Brain microvascular endothelial cell (primary cell): ENCODE results near the gene ACVR1B.

Experiments used
- DNase-seq: peaks from one replicate; pipeline ENCODE4 v3.0.0-alpha.2; 2020
- H3K27ac ChIP-seq: fragments of 250-450 bp; sonication (Bioruptor Pico); 2 replicates; pipeline ENCODE4 v1.5.1; 2020; ENCODE audit warnings: mild to moderate bottlenecking, moderate library complexity
- H3K27me3 ChIP-seq: fragments of 250-450 bp; sonication (Bioruptor Pico); replicated peaks from 2 replicates; pipeline ENCODE4 v1.5.1; 2020; ENCODE audit warnings: mild to moderate bottlenecking
- H3K36me3 ChIP-seq: fragments of 250-450 bp; sonication (Bioruptor Pico); replicated peaks from 2 replicates; pipeline ENCODE4 v1.5.1; 2020; ENCODE audit warnings: mild to moderate bottlenecking
- H3K4me3 ChIP-seq: 2 replicates; pipeline ENCODE4 v1.5.1; 2011; ENCODE audit warnings: low read depth, mild to moderate bottlenecking, control low read depth, low read length, moderate library complexity
- in situ Hi-C: cut with HindIII; loops from 2 replicates; pipeline ENCODE4 v1.10.0; 2017; ENCODE audit warnings: low sequenced_read_pairs, low pct_ligation_motif_present
- TF ChIP-seq, protein P1 (sequence below): IDR thresholded peaks from 2 replicates; pipeline ENCODE4 v1.5.1; 2011; ENCODE audit warnings: low read depth, mild to moderate bottlenecking, moderate library complexity, low read length, control low read depth, inconsistent platforms; ENCODE audit errors: missing control alignments

The ACVR1B gene

DNA sequence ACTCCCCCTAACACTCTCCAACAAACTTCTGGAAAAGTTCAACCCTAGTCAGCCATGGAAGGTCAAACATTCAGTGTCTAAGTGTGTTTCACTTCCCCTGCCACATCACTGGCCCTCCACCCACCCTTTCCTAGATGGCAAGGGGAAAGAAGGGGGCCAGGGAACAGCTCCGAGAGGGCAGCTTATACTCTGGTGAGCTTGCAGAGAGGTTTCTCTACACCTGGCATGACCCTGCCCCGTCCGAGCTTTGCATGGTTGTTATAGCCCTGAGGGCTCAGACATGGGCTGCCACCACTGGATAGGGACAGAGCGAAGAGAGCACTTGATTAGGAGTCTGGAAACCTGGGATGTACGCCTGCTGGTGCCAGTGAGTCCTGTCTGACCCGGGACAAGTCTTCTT is 40.2 kb upstream of the ACVR1B start:
- Histone ChIP-seq H3K36me3 (no peaks in the 10 kb centered on the region), H3K4me3 (no peak overlapping the region), H3K27me3 (no peaks in the 10 kb centered on the region), H3K27ac (no peak overlapping the region)
- no peak for DNase-seq
- in situ Hi-C loops, result no loop called here
- TF ChIP-seq, protein P1, sequence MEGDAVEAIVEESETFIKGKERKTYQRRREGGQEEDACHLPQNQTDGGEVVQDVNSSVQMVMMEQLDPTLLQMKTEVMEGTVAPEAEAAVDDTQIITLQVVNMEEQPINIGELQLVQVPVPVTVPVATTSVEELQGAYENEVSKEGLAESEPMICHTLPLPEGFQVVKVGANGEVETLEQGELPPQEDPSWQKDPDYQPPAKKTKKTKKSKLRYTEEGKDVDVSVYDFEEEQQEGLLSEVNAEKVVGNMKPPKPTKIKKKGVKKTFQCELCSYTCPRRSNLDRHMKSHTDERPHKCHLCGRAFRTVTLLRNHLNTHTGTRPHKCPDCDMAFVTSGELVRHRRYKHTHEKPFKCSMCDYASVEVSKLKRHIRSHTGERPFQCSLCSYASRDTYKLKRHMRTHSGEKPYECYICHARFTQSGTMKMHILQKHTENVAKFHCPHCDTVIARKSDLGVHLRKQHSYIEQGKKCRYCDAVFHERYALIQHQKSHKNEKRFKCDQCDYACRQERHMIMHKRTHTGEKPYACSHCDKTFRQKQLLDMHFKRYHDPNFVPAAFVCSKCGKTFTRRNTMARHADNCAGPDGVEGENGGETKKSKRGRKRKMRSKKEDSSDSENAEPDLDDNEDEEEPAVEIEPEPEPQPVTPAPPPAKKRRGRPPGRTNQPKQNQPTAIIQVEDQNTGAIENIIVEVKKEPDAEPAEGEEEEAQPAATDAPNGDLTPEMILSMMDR, result no peak

DNA sequence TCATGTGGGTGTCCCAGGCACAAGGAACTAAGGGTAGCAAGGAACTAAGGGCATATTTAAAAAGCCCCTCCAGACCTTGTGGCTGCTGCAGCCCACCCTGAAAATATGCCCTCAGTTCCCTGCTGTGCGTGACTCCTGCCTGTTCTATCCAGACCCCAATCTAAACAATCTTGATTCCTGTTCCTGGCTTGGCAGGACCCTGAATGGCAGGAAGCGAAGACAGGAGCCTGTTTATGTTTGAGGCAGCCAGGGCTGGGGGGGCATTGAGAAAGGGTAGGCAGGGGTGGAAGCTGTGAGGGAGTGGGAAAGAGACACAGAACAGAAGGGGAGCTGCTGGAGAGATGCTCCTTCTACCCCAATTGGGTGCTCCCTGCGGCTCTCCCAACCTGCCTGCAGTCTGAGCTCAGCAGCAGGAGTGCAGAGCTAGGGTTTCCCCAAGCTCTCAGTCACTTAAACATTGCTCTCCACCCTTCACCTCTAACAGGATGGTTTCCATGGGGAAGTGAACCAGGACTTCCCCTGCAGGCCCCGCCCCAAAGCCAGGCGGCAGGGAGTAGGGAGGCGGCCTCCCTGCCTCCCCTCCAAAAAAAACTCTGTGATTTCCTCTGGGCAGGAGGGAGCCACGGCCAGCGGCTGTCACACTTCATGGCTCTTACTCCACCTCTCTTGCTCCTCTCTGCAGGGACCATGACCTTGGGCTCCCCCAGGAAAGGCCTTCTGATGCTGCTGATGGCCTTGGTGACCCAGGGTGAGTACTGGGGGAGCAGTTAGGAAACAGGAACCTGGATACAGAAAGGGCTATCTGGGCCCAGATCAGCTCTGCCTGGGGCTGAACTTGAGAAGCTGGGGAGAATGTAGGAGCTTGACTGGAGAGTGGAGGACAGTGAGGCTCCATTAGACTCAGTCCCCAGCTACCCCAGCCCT is 39.4 kb upstream of the ACVR1B start:
- H3K27ac ChIP-seq, result no peak overlapping the region
- no peak for DNase-seq
- H3K4me3 ChIP-seq, result no peak overlapping the region
- H3K27me3 ChIP-seq, result no peaks in the 10 kb centered on the region
- no peaks in the 10 kb centered on the region for H3K36me3 ChIP-seq
- TF ChIP-seq, protein P1, result no peak
- in situ Hi-C loops, result no loop called here

DNA sequence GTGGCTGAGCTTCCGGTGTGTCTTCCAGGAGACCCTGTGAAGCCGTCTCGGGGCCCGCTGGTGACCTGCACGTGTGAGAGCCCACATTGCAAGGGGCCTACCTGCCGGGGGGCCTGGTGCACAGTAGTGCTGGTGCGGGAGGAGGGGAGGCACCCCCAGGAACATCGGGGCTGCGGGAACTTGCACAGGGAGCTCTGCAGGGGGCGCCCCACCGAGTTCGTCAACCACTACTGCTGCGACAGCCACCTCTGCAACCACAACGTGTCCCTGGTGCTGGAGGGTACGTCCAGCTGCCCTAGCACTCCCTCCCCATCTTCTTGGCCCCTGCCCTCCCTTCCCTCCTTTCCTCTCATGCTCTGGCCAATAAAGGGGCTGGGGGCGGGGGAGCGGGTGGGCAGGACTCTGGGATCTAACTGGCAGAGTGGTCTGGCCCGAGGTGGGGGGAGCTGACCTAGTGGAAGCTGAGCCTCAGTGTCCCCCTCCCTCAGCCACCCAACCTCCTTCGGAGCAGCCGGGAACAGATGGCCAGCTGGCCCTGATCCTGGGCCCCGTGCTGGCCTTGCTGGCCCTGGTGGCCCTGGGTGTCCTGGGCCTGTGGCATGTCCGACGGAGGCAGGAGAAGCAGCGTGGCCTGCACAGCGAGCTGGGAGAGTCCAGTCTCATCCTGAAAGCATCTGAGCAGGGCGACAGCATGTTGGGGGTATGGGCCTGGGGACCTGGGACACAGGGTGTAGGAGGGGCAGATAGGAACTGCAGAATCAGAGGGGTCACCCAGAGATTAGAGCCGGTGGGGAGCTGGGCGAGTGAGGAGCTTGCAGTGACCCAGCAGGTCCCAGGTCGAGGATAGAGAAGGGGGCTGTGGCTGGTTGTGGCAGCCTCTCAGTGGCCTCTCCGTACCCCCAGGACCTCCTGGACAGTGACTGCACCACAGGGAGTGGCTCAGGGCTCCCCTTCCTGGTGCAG is 38.1 kb upstream of the ACVR1B start:
- Histone ChIP-seq H3K27ac (no peak overlapping the region), H3K27me3 (no peaks in the 10 kb centered on the region), H3K4me3 (no peak overlapping the region), H3K36me3 (no peaks in the 10 kb centered on the region)
- DNase-seq, result no peak
- in situ Hi-C loops, result no loop called here
- TF ChIP-seq, protein P1, result peak; percentile 31

DNA sequence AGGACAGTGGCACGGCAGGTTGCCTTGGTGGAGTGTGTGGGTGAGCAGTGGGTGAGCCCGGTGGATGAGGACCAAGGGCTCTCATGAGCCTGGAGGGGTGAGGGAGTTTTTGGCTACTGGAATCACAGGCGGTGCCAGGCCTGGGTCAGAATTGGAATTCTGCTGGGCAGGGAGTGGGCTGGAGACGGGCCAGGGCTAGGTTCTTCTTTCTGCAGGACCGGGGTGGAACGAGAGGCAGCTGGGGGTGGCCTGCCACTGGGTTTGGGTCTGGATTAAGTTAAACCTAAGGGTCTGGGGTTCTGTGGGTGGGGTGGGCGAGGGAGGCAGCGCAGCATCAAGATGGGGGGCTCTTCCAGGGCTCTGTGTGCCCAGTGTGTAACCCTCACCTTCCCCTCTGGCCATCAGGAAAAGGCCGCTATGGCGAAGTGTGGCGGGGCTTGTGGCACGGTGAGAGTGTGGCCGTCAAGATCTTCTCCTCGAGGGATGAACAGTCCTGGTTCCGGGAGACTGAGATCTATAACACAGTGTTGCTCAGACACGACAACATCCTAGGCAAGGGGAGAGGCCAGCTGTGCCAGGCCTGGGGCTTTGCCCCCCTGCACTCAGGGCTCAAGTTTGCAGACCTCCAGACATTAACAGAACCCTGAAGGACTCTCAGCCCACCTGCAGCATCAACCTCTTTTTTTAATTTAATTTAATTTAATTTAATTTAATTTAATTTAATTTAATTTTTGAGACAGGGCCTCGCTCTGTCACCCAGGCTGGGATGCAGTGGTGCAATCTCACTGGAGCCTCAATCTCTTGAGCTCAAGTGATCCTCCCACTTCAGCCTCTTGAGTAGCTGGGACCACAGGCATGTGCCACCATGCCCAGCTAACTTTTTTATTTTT is 37.2 kb upstream of the ACVR1B start:
- no peaks in the 10 kb centered on the region for H3K36me3 ChIP-seq
- TF ChIP-seq, protein P1, result no peak
- no peaks in the 10 kb centered on the region for H3K27me3 ChIP-seq
- DNase-seq, result no peak
- in situ Hi-C loops, result no loop called here
- no peak overlapping the region for H3K4me3 ChIP-seq
- H3K27ac ChIP-seq, result no peak overlapping the region

DNA sequence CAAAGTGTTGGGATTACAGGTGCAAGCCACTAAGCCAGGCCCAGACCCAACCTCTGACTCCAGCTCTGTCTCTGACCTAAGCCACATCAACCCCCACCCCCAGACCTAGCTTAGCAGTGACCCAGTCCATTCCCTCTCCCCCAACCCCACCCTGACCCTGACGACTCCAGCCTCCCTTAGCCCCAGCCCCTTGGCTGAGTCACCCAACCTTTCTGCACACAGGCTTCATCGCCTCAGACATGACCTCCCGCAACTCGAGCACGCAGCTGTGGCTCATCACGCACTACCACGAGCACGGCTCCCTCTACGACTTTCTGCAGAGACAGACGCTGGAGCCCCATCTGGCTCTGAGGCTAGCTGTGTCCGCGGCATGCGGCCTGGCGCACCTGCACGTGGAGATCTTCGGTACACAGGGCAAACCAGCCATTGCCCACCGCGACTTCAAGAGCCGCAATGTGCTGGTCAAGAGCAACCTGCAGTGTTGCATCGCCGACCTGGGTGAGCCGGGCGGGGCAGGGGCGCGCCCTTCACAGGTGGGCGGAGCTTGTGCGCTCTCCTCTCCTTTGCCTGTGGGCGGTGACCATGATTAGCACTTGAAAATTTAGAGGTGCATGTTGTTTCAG is 36.4 kb upstream of the ACVR1B start:
- no peaks in the 10 kb centered on the region for H3K36me3 ChIP-seq
- H3K27ac ChIP-seq, result no peak overlapping the region
- H3K4me3 ChIP-seq, result no peak overlapping the region
- no peak for DNase-seq
- in situ Hi-C loops, result no loop called here
- H3K27me3 ChIP-seq, result no peaks in the 10 kb centered on the region
- TF ChIP-seq, protein P1, result no peak
